GM12801 (cell line): ENCODE results near the gene C1orf105.

Experiments
- CTCF ChIP-seq: IDR thresholded peaks from one replicate; pipeline ENCODE4 v1.5.1; 2011; ENCODE audit warnings: control low read depth; ENCODE audit not compliant: insufficient read length; ENCODE audit errors: extremely low read depth

Gene C1orf105

GRCh38 chr1:172414331-172414730 lies 6.2 kb upstream of the C1orf105 start:
- no peak for TF ChIP-seq CTCF

GRCh38 chr1:172416496-172417035 lies 3.9 kb upstream of the C1orf105 start:
- no peak for TF ChIP-seq CTCF

GRCh38 chr1:172417557-172417956 lies 2.9 kb upstream of the C1orf105 start:
- TF ChIP-seq CTCF, result no peak

GRCh38 chr1:172421974-172422604 lies 1.6 kb downstream of the C1orf105 start:
- TF ChIP-seq CTCF, result no peak

GRCh38 chr1:172423336-172423735 lies 2.9 kb downstream of the C1orf105 start:
- TF ChIP-seq CTCF, result no peak

GRCh38 chr1:172425339-172425738 lies 4.9 kb downstream of the C1orf105 start:
- TF ChIP-seq CTCF, result no peak

GRCh38 chr1:172427191-172427590 lies 6.7 kb downstream of the C1orf105 start:
- TF ChIP-seq CTCF, result no peak
